Activated CD8-positive, alpha-beta memory T cell treated with anti-CD3 and anti-CD28 coated beads for 4 hours (primary cell): ENCODE results near the gene PIK3R1.

Source experiments
- DNase-seq, 2 donors: peaks; one replicate each; pipeline ENCODE4 v3.0.0-alpha.2; 2020; ENCODE audit warnings: low read depth in 2 of 2

PIK3R1 gene

GRCh38 chr5:68270399-68270975, 54.9 kb downstream of the PIK3R1 start:
- no peak for DNase-seq

GRCh38 chr5:68271124-68271523, 55.6 kb downstream of the PIK3R1 start:
- DNase-seq: no peak

GRCh38 chr5:68272289-68272688, 56.7 kb downstream of the PIK3R1 start:
- no peak for DNase-seq

- no peak for DNase-seq
These were observed 58.3 kb downstream of the PIK3R1 start for GRCh38 chr5:68273717-68274409.

GRCh38 chr5:68274847-68275651, 59.5 kb downstream of the PIK3R1 start:
- DNase-seq: no peak

- DNase-seq: no peak
These were observed 61.2 kb downstream of the PIK3R1 start for GRCh38 chr5:68276740-68277139.

GRCh38 chr5:68277431-68277830, 61.9 kb downstream of the PIK3R1 start:
- DNase-seq: no peak

GRCh38 chr5:68279984-68280383, 64.4 kb downstream of the PIK3R1 start:
- peak in 1 of 2 donors; percentile 33 for DNase-seq

- no peak for DNase-seq
These were observed 66.4 kb downstream of the PIK3R1 start for GRCh38 chr5:68282001-68282400.

- DNase-seq: no peak
These were observed 68.2 kb downstream of the PIK3R1 start for GRCh38 chr5:68283766-68284165.

- DNase-seq: no peak
These were observed 69.7 kb downstream of the PIK3R1 start for GRCh38 chr5:68285075-68285840.

GRCh38 chr5:68285851-68286611, 70.5 kb downstream of the PIK3R1 start:
- DNase-seq: no peak

- no peak for DNase-seq
These were observed 71.0 kb downstream of the PIK3R1 start for GRCh38 chr5:68286612-68286912.

GRCh38 chr5:68287631-68287975, 72.0 kb downstream of the PIK3R1 start:
- no peak for DNase-seq

- peak in 1 of 2 donors; percentile 16 for DNase-seq
These were observed 72.6 kb downstream of the PIK3R1 start for GRCh38 chr5:68287976-68288706.

GRCh38 chr5:68288707-68289134, 73.2 kb downstream of the PIK3R1 start:
- DNase-seq: no peak

- no peak for DNase-seq
These were observed 73.9 kb downstream of the PIK3R1 start for GRCh38 chr5:68289498-68289897.

- DNase-seq: no peak
These were observed 74.7 kb downstream of the PIK3R1 start for GRCh38 chr5:68290260-68290674.

GRCh38 chr5:68290847-68291246, 75.3 kb downstream of the PIK3R1 start:
- no peak for DNase-seq

- no peak for DNase-seq
These were observed 76.8 kb downstream of the PIK3R1 start for GRCh38 chr5:68292316-68292715.

- DNase-seq: no peak
These were observed 80.2 kb downstream of the PIK3R1 start for GRCh38 chr5:68295772-68296171.
